Memory B cell (primary cell): Measurements from ENCODE around the gene SZT2.

Experiments used
- ATAC-seq: fragments of 150-1000 bp; cut with Tn5 transposase; 2 replicates; pipeline ENCODE4 v1.10.0; 2021; ENCODE audit warnings: low read depth, mild to moderate bottlenecking, moderate library complexity
- DNase-seq, 2 donors: peaks; one replicate each; pipeline ENCODE4 v3.0.0; 2022; ENCODE audit warnings: low spot score in 2 of 2
- H3K27ac Mint-ChIP-seq: one replicate; pipeline ENCODE4 v1.8.0; 2022; ENCODE audit warnings: mild to moderate bottlenecking, moderate library complexity, mixed read lengths
- H3K27me3 Mint-ChIP-seq: one replicate; pipeline ENCODE4 v1.8.0; 2022; ENCODE audit warnings: mixed read lengths
- H3K36me3 Mint-ChIP-seq: one replicate; pipeline ENCODE4 v1.8.0; 2022; ENCODE audit warnings: mild to moderate bottlenecking, mixed read lengths
- H3K4me1 Mint-ChIP-seq: one replicate; pipeline ENCODE4 v1.8.0; 2022; ENCODE audit warnings: mixed read lengths
- H3K4me3 Mint-ChIP-seq: one replicate; pipeline ENCODE4 v1.8.0; 2022; ENCODE audit warnings: mild to moderate bottlenecking, moderate library complexity, mixed read lengths
- H3K9me3 Mint-ChIP-seq: one replicate; pipeline ENCODE4 v1.8.0; 2022; ENCODE audit warnings: mixed read lengths

Gene SZT2

GRCh38 chr1:43415901-43416300 is 26.2 kb downstream of the SZT2 start:
- H3K27ac Mint-ChIP-seq: no peak overlapping the region
- H3K4me1 Mint-ChIP-seq: peaks cover 2% of the 10 kb centered on the region
- no peak for ATAC-seq
- H3K36me3 Mint-ChIP-seq: peaks cover 15% of the 10 kb centered on the region
- H3K9me3 Mint-ChIP-seq: no peaks in the 10 kb centered on the region
- no peaks in the 10 kb centered on the region for H3K27me3 Mint-ChIP-seq
- DNase-seq: no peak
- H3K4me3 Mint-ChIP-seq: no peak overlapping the region

GRCh38 chr1:43418858-43419257 is 29.2 kb downstream of the SZT2 start:
- Mint-ChIP-seq H3K27me3 (no peaks in the 10 kb centered on the region), H3K9me3 (no peaks in the 10 kb centered on the region), H3K27ac (no peak overlapping the region), H3K4me3 (no peak overlapping the region), H3K36me3 (peaks cover 25% of the 10 kb centered on the region), H3K4me1 (peaks cover 7% of the 10 kb centered on the region)
- no peak for DNase-seq
- no peak for ATAC-seq

GRCh38 chr1:43419627-43420425 is 30.1 kb downstream of the SZT2 start:
- H3K36me3 Mint-ChIP-seq: peaks cover 26% of the 10 kb centered on the region
- peaks cover 5% of the 10 kb centered on the region for H3K4me1 Mint-ChIP-seq
- H3K27ac Mint-ChIP-seq: no peak overlapping the region
- no peaks in the 10 kb centered on the region for H3K27me3 Mint-ChIP-seq
- ATAC-seq (no peak), DNase-seq (no peak)
- H3K4me3 Mint-ChIP-seq: no peak overlapping the region
- H3K9me3 Mint-ChIP-seq: no peaks in the 10 kb centered on the region

- Mint-ChIP-seq H3K36me3 (peaks cover 24% of the 10 kb centered on the region), H3K4me1 (peaks cover 5% of the 10 kb centered on the region), H3K4me3 (no peak overlapping the region), H3K27me3 (no peaks in the 10 kb centered on the region), H3K27ac (no peak overlapping the region), H3K9me3 (no peaks in the 10 kb centered on the region)
- ATAC-seq: no peak
- DNase-seq: no peak
Observed at GRCh38 chr1:43420874-43421273, 31.2 kb downstream of the SZT2 start.

GRCh38 chr1:43421396-43421795 is 31.7 kb downstream of the SZT2 start:
- ATAC-seq (no peak), DNase-seq (no peak)
- H3K9me3 Mint-ChIP-seq: no peaks in the 10 kb centered on the region
- H3K4me3 Mint-ChIP-seq: no peak overlapping the region
- H3K27me3 Mint-ChIP-seq: no peaks in the 10 kb centered on the region
- H3K4me1 Mint-ChIP-seq: peaks cover 5% of the 10 kb centered on the region
- no peak overlapping the region for H3K27ac Mint-ChIP-seq
- H3K36me3 Mint-ChIP-seq: peaks cover 26% of the 10 kb centered on the region

- Mint-ChIP-seq H3K27ac (peak overlapping the region; percentile 72), H3K4me1 (peaks cover 5% of the 10 kb centered on the region), H3K27me3 (no peaks in the 10 kb centered on the region), H3K36me3 (peaks cover 34% of the 10 kb centered on the region), H3K9me3 (no peaks in the 10 kb centered on the region), H3K4me3 (no peak overlapping the region)
- ATAC-seq (no peak), DNase-seq (no peak)
Observed at GRCh38 chr1:43421976-43422750, 32.5 kb downstream of the SZT2 start.

- peaks cover 36% of the 10 kb centered on the region for H3K36me3 Mint-ChIP-seq
- peak overlapping the region; percentile 49 for H3K27ac Mint-ChIP-seq
- no peaks in the 10 kb centered on the region for H3K27me3 Mint-ChIP-seq
- ATAC-seq (no peak), DNase-seq (no peak)
- H3K4me3 Mint-ChIP-seq: no peak overlapping the region
- H3K9me3 Mint-ChIP-seq: no peaks in the 10 kb centered on the region
- H3K4me1 Mint-ChIP-seq: peaks cover 5% of the 10 kb centered on the region
Observed at GRCh38 chr1:43422995-43423671, 33.4 kb downstream of the SZT2 start.

- ATAC-seq (no peak), DNase-seq (no peak)
- no peaks in the 10 kb centered on the region for H3K9me3 Mint-ChIP-seq
- H3K4me3 Mint-ChIP-seq: no peak overlapping the region
- peaks cover 5% of the 10 kb centered on the region for H3K4me1 Mint-ChIP-seq
- no peaks in the 10 kb centered on the region for H3K27me3 Mint-ChIP-seq
- H3K36me3 Mint-ChIP-seq: peaks cover 36% of the 10 kb centered on the region
- peak overlapping the region; percentile 49 for H3K27ac Mint-ChIP-seq
Observed at GRCh38 chr1:43423672-43424550, 34.2 kb downstream of the SZT2 start.

- H3K4me1 Mint-ChIP-seq: peaks cover 5% of the 10 kb centered on the region
- H3K36me3 Mint-ChIP-seq: peaks cover 40% of the 10 kb centered on the region
- DNase-seq (no peak), ATAC-seq (no peak)
- no peaks in the 10 kb centered on the region for H3K9me3 Mint-ChIP-seq
- H3K4me3 Mint-ChIP-seq: no peak overlapping the region
- H3K27me3 Mint-ChIP-seq: no peaks in the 10 kb centered on the region
- H3K27ac Mint-ChIP-seq: no peak overlapping the region
Observed at GRCh38 chr1:43425045-43425444, 35.3 kb downstream of the SZT2 start.

GRCh38 chr1:43426221-43426620 is 36.5 kb downstream of the SZT2 start:
- ATAC-seq (no peak), DNase-seq (no peak)
- Mint-ChIP-seq H3K4me3 (no peak overlapping the region), H3K36me3 (peaks cover 39% of the 10 kb centered on the region), H3K27me3 (no peaks in the 10 kb centered on the region), H3K9me3 (no peaks in the 10 kb centered on the region), H3K27ac (no peak overlapping the region), H3K4me1 (peaks cover 5% of the 10 kb centered on the region)

- no peaks in the 10 kb centered on the region for H3K9me3 Mint-ChIP-seq
- H3K27ac Mint-ChIP-seq: no peak overlapping the region
- H3K27me3 Mint-ChIP-seq: no peaks in the 10 kb centered on the region
- H3K4me3 Mint-ChIP-seq: no peak overlapping the region
- peaks cover 5% of the 10 kb centered on the region for H3K4me1 Mint-ChIP-seq
- H3K36me3 Mint-ChIP-seq: peaks cover 42% of the 10 kb centered on the region
- DNase-seq: no peak
- no peak for ATAC-seq
Observed at GRCh38 chr1:43427524-43427923, 37.8 kb downstream of the SZT2 start.

- Mint-ChIP-seq H3K4me3 (no peak overlapping the region), H3K27me3 (no peaks in the 10 kb centered on the region), H3K27ac (no peak overlapping the region), H3K9me3 (no peaks in the 10 kb centered on the region), H3K36me3 (peaks cover 39% of the 10 kb centered on the region), H3K4me1 (peaks cover 5% of the 10 kb centered on the region)
- no peak for DNase-seq
- no peak for ATAC-seq
Observed at GRCh38 chr1:43427941-43428340, 38.2 kb downstream of the SZT2 start.

- no peaks in the 10 kb centered on the region for H3K27me3 Mint-ChIP-seq
- ATAC-seq (no peak), DNase-seq (no peak)
- no peaks in the 10 kb centered on the region for H3K4me1 Mint-ChIP-seq
- H3K27ac Mint-ChIP-seq: no peak overlapping the region
- H3K9me3 Mint-ChIP-seq: no peaks in the 10 kb centered on the region
- H3K4me3 Mint-ChIP-seq: no peak overlapping the region
- peaks cover 35% of the 10 kb centered on the region for H3K36me3 Mint-ChIP-seq
Observed at GRCh38 chr1:43430831-43431230, 41.1 kb downstream of the SZT2 start.
